ENCODE results near the gene EGFL7.

GRCh38 chr9:136698635-136699246 is 36.0 kb downstream of the EGFL7 start:
- TF ChIP-seq, protein P1, sequence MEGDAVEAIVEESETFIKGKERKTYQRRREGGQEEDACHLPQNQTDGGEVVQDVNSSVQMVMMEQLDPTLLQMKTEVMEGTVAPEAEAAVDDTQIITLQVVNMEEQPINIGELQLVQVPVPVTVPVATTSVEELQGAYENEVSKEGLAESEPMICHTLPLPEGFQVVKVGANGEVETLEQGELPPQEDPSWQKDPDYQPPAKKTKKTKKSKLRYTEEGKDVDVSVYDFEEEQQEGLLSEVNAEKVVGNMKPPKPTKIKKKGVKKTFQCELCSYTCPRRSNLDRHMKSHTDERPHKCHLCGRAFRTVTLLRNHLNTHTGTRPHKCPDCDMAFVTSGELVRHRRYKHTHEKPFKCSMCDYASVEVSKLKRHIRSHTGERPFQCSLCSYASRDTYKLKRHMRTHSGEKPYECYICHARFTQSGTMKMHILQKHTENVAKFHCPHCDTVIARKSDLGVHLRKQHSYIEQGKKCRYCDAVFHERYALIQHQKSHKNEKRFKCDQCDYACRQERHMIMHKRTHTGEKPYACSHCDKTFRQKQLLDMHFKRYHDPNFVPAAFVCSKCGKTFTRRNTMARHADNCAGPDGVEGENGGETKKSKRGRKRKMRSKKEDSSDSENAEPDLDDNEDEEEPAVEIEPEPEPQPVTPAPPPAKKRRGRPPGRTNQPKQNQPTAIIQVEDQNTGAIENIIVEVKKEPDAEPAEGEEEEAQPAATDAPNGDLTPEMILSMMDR (conservative IDR thresholded peaks at IDR 0.05) = no peak
- TF ChIP-seq EZH2 (IDR thresholded peaks at IDR 0.05; ENCODE audit: low read depth) = no peak
